ENCODE data around the gene COG5.
"Not testable (repeated sequence)": the region's sequence is repeated elsewhere in the genome, so short reads cannot be mapped to it uniquely, and the experiment has no call there.

The COG5 gene

GRCh38 chr7:107172276-107173032 lies 391.3 kb downstream of the COG5 start:
- peak in 1 of 2 donors; percentile 21 for DNase-seq

GRCh38 chr7:107171496-107171895 lies 392.2 kb downstream of the COG5 start:
- no peak for DNase-seq

- peak in 1 of 2 donors; percentile 13 for DNase-seq
These were observed 393.4 kb downstream of the COG5 start for GRCh38 chr7:107170051-107170915.

GRCh38 chr7:107169120-107170050 lies 394.3 kb downstream of the COG5 start:
- DNase-seq = peak; percentile 97 to 98

- peak; percentile 100 for DNase-seq
These were observed 395.2 kb downstream of the COG5 start, which contains the start of gene HBP1 for GRCh38 chr7:107168233-107169119. Gene HBP1 (plus strand): TSS chr7:107169003. CDS start chr7:107179894, 10,891 bp downstream.

GRCh38 chr7:107167483-107168232 lies 396.1 kb downstream of the COG5 start:
- peak; percentile 94 to 97 for DNase-seq

GRCh38 chr7:107166736-107167426 lies 396.8 kb downstream of the COG5 start:
- DNase-seq = no peak

- no peak for DNase-seq
These were observed 398.4 kb downstream of the COG5 start for GRCh38 chr7:107165341-107165740.

GRCh38 chr7:107164092-107164491 lies 399.6 kb downstream of the COG5 start:
- DNase-seq = no peak

GRCh38 chr7:107162475-107162874 lies 401.2 kb downstream of the COG5 start:
- no peak for DNase-seq

- no peak for DNase-seq
These were observed 402.3 kb downstream of the COG5 start for GRCh38 chr7:107161415-107161814.

GRCh38 chr7:107160389-107160788 lies 403.3 kb downstream of the COG5 start:
- no peak for DNase-seq

- no peak for DNase-seq
These were observed 405.7 kb downstream of the COG5 start for GRCh38 chr7:107158028-107158427.

- no peak for DNase-seq
These were observed 406.6 kb downstream of the COG5 start for GRCh38 chr7:107157091-107157490.

- not testable (repeated sequence) for DNase-seq
These were observed 408.0 kb downstream of the COG5 start for GRCh38 chr7:107155726-107156125.

- no peak for DNase-seq
These were observed 408.9 kb downstream of the COG5 start for GRCh38 chr7:107154826-107155225.

- no peak for DNase-seq
These were observed 411.7 kb downstream of the COG5 start for GRCh38 chr7:107152011-107152410.
